CD4-positive, alpha-beta T cell (primary cell): ENCODE data around the gene HS3ST4. TPM values are rescaled to one million over a fixed set of nuclear protein-coding genes. Genes with fewer than 3 reads are reported as not detected.

Experiments
- ATAC-seq: fragments of 200-7000 bp; cut with Tn5 transposase; one replicate; pipeline ENCODE4 v1.10.0; 2022; ENCODE audit warnings: mild to moderate bottlenecking; ENCODE audit not compliant: poor library complexity
- CTCF ChIA-PET: fragments of 350-600 bp; sonication (Branson Sonifier 250); formaldehyde crosslinking; loops from one replicate; lab custom pipeline; 2021; ENCODE audit warnings: antibody characterized with exemption, inconsistent platforms; lab: Charles Lee
- POLR2A ChIA-PET: fragments of 350-600 bp; sonication (Branson Sonifier 250); formaldehyde crosslinking; loops from one replicate; lab custom pipeline; 2021; ENCODE audit warnings: antibody characterized with exemption, inconsistent platforms; lab: Charles Lee
- DNase-seq, 14 experiments: peaks; one replicate each; pipeline ENCODE4 v3.0.0-alpha.2; 2013 to 2020; ENCODE audit warnings: mixed read lengths in 2 of 14
- H3K27ac ChIP-seq, 2 donors: one replicate each; pipeline versions ENCODE4 v1.5.1 to v1.7.0; 2013; ENCODE audit warnings: low read length in 2 of 2, low read depth in 1 of 2, mild to moderate bottlenecking in 1 of 2
- H3K27me3 ChIP-seq, 2 experiments: 1 replicate in 1 of 2; 2 replicates in 1 of 2; pipeline versions ENCODE4 v1.6.1 to v1.7.0; 2013; ENCODE audit warnings: low read length in 2 of 2, control low read depth in 1 of 2, mild to moderate bottlenecking in 1 of 2, moderate library complexity in 1 of 2; ENCODE audit not compliant: insufficient read depth in 2 of 2, control insufficient read depth in 1 of 2
- H3K36me3 ChIP-seq: one replicate; pipeline ENCODE4 v1.6.1; 2013; ENCODE audit warnings: low read length, control low read depth; ENCODE audit not compliant: insufficient read depth
- H3K4me1 ChIP-seq: one replicate; pipeline ENCODE4 v1.6.1; 2013; ENCODE audit warnings: low read length, control low read depth; ENCODE audit not compliant: insufficient read depth
- H3K4me3 ChIP-seq: one replicate; pipeline ENCODE4 v1.5.1; 2013; ENCODE audit warnings: mild to moderate bottlenecking, low read length, moderate library complexity
- H3K9me3 ChIP-seq, 2 experiments: 1 replicate in 1 of 2; 2 replicates in 1 of 2; pipeline versions ENCODE4 v1.6.1 to v1.7.0; 2013; ENCODE audit warnings: low read length in 2 of 2, mild to moderate bottlenecking in 2 of 2, control low read depth in 1 of 2, moderate library complexity in 1 of 2; ENCODE audit not compliant: control insufficient read depth in 1 of 2, insufficient read depth in 1 of 2
- H3K27ac Mint-ChIP-seq: one replicate; pipeline ENCODE4 v1.8.0; 2020; ENCODE audit warnings: mixed read lengths
- H3K27me3 Mint-ChIP-seq: one replicate; pipeline ENCODE4 v1.8.0; 2021; ENCODE audit warnings: mixed read lengths
- H3K36me3 Mint-ChIP-seq: one replicate; pipeline ENCODE4 v1.8.0; 2021; ENCODE audit warnings: low read depth, mixed read lengths
- H3K4me1 Mint-ChIP-seq: one replicate; pipeline ENCODE4 v1.8.0; 2021; ENCODE audit warnings: low read depth, mixed read lengths
- H3K4me3 Mint-ChIP-seq: one replicate; pipeline ENCODE4 v1.8.0; 2020; ENCODE audit warnings: mild to moderate bottlenecking, mixed read lengths
- H3K9me3 Mint-ChIP-seq: one replicate; pipeline ENCODE4 v1.8.0; 2020; ENCODE audit warnings: mixed read lengths
- CTCF ChIP-seq: fragments of 200-600 bp; IDR thresholded peaks from one replicate; pipeline ENCODE4 v1.8.0; 2022; ENCODE audit warnings: antibody characterized with exemption, mild to moderate bottlenecking
- intact Hi-C, 2 experiments: fragments of 100-400 bp; cut with DNase I in 1 of 2; cut with micrococcal nuclease in 1 of 2; formaldehyde crosslinking; loops; one replicate each; pipeline versions ENCODE4 v1.15.1 to v1.9.0; 2023 to 2025; cut with DNase I, micrococcal nuclease
- polyA plus RNA-seq, 2 donors: library from polyadenylated mRNA; unstranded; fragments of 120-200 nt; gene quantifications; one replicate each; pipeline ENCODE4 v1.2.1, GENCODE V29; 2013
- total RNA-seq, 174 experiments: library from RNA in 2 of 174; stranded (reverse) in 2 of 174; gene quantifications; one replicate each; pipeline ENCODE4 v1.2.3 and lab custom pipeline; 2021 to 2026

HS3ST4 gene
- not detected for total RNA-seq
- polyA plus RNA-seq (2013, experiment 1 of 2), result not detected
- polyA plus RNA-seq (2013, experiment 2 of 2), result not detected
- total RNA-seq (lab: John Stamatoyannopoulos, UW), result 0 to 0.16 (median 0) reads per million in 172 experiments

GRCh38 chr16:25691519-25692091 lies at the start of gene HS3ST4:
Gene HS3ST4 (plus strand): TSS chr16:25691959.
- intact Hi-C loops, result no loop called here
- POLR2A ChIA-PET, result no interaction called here
- Histone ChIP-seq H3K27ac (no peak within 1 kb of the TSS), H3K27me3 (peaks cover 29 to 59% of the 10 kb centered on the region in 2 experiments), H3K4me1 (peaks cover 3% of the 10 kb centered on the region), H3K4me3 (no peak within 1 kb of the TSS), H3K9me3 (peaks cover 0 to 6% of the 10 kb centered on the region in 2 experiments), H3K36me3 (no peaks in the 10 kb centered on the region)
- ATAC-seq (no peak), DNase-seq (no peak)
- Mint-ChIP-seq H3K27ac (no peak within 1 kb of the TSS), H3K9me3 (no peaks in the 10 kb centered on the region), H3K27me3 (peaks cover 79% of the 10 kb centered on the region), H3K4me3 (peak within 1 kb of the TSS; percentile 52), H3K36me3 (no peaks in the 10 kb centered on the region), H3K4me1 (peaks cover 5% of the 10 kb centered on the region)
- TF ChIP-seq CTCF, result no peak
- CTCF ChIA-PET, result no interaction called here

- Mint-ChIP-seq H3K36me3 (no peaks in the 10 kb centered on the region), H3K27ac (no peak overlapping the region), H3K4me3 (no peak overlapping the region), H3K27me3 (peaks cover 12% of the 10 kb centered on the region), H3K4me1 (no peaks in the 10 kb centered on the region), H3K9me3 (peaks cover 4% of the 10 kb centered on the region)
- H3K27me3 ChIP-seq, result no peaks in the 10 kb centered on the region
- no peak overlapping the region for H3K4me3 ChIP-seq
- no peak for ATAC-seq
- no peak for DNase-seq
- no peaks in the 10 kb centered on the region for H3K36me3 ChIP-seq
- ChIA-PET CTCF (no interaction called here), POLR2A (no interaction called here)
- intact Hi-C loops, result no loop called here
- H3K4me1 ChIP-seq, result no peaks in the 10 kb centered on the region
- H3K9me3 ChIP-seq, result peaks cover 4 to 7% of the 10 kb centered on the region in 2 experiments
- H3K27ac ChIP-seq, result no peak overlapping the region
- no peak for TF ChIP-seq CTCF
Measured at GRCh38 chr16:25643633-25644032, 48.1 kb upstream of the HS3ST4 start.

GRCh38 chr16:25656639-25657038 lies 35.1 kb upstream of the HS3ST4 start:
- intact Hi-C loops, result no loop called here
- no peak overlapping the region for H3K4me3 Mint-ChIP-seq
- ATAC-seq, result no peak

More at GRCh38 chr16:25656639-25657038, 35.1 kb upstream of the HS3ST4 start:
- H3K4me1 ChIP-seq, result no peaks in the 10 kb centered on the region
- ChIA-PET POLR2A (no interaction called here), CTCF (no interaction called here)
- no peak overlapping the region for H3K27ac ChIP-seq
- no peaks in the 10 kb centered on the region for H3K36me3 ChIP-seq
- H3K4me3 ChIP-seq, result no peak overlapping the region
- peaks cover 55% of the 10 kb centered on the region for H3K27me3 Mint-ChIP-seq
- no peaks in the 10 kb centered on the region for H3K36me3 Mint-ChIP-seq
- H3K27me3 ChIP-seq, result peaks cover 0 to 11% of the 10 kb centered on the region in 2 experiments
- no peaks in the 10 kb centered on the region for H3K4me1 Mint-ChIP-seq
- H3K27ac Mint-ChIP-seq, result no peak overlapping the region
- DNase-seq, result no peak
- H3K9me3 ChIP-seq, result no peaks in the 10 kb centered on the region
- TF ChIP-seq CTCF, result no peak
- H3K9me3 Mint-ChIP-seq, result peaks cover 2% of the 10 kb centered on the region
